Effector CD4-positive, alpha-beta T cell (primary cell): Measurements from ENCODE around the gene IER5L.

Experiments
- DNase-seq: peaks from one replicate; pipeline ENCODE4 v3.0.0-alpha.2; 2020
- total RNA-seq: gene quantifications from one replicate; lab custom pipeline; 2026; lab: John Stamatoyannopoulos, UW

Gene IER5L
- 51.4 reads per million, percentile 69 among the genes with 10 or more reads in this experiment for total RNA-seq

GRCh38 chr9:129177791-129178567 is at the start of gene IER5L:
Gene IER5L (minus strand): TSS chr9:129178261. CDS start chr9:129178052, 209 bp downstream.
- DNase-seq = peak; percentile 90

GRCh38 chr9:129227843-129228189 is 49.8 kb upstream of the IER5L start:
- no peak for DNase-seq

- no peak for DNase-seq
Measured at GRCh38 chr9:129225815-129226214, 47.8 kb upstream of the IER5L start.

GRCh38 chr9:129225490-129225778 is 47.4 kb upstream of the IER5L start:
- DNase-seq = no peak

GRCh38 chr9:129224618-129225489 is 46.8 kb upstream of the IER5L start:
- no peak for DNase-seq

GRCh38 chr9:129223551-129224208 is 45.6 kb upstream of the IER5L start:
- no peak for DNase-seq

- DNase-seq = no peak
Measured at GRCh38 chr9:129222819-129223218, 44.8 kb upstream of the IER5L start.

GRCh38 chr9:129221979-129222635 is 44.0 kb upstream of the IER5L start:
- no peak for DNase-seq

- no peak for DNase-seq
Measured at GRCh38 chr9:129221233-129221632, 43.2 kb upstream of the IER5L start.

GRCh38 chr9:129220771-129221170 is 42.7 kb upstream of the IER5L start:
- DNase-seq = no peak

- DNase-seq = no peak
Measured at GRCh38 chr9:129218918-129219317, 40.9 kb upstream of the IER5L start.

GRCh38 chr9:129218272-129218625 is 40.2 kb upstream of the IER5L start:
- no peak for DNase-seq

- no peak for DNase-seq
Measured at GRCh38 chr9:129213551-129213950, 35.5 kb upstream of the IER5L start.

GRCh38 chr9:129211686-129212085 is 33.6 kb upstream of the IER5L start:
- no peak for DNase-seq

- no peak for DNase-seq
Measured at GRCh38 chr9:129210125-129210524, 32.1 kb upstream of the IER5L start.

- no peak for DNase-seq
Measured at GRCh38 chr9:129209580-129209979, 31.5 kb upstream of the IER5L start.

GRCh38 chr9:129209109-129209508 is 31.0 kb upstream of the IER5L start:
- DNase-seq = no peak

GRCh38 chr9:129208207-129209032 is 30.4 kb upstream of the IER5L start:
- no peak for DNase-seq

- no peak for DNase-seq
Measured at GRCh38 chr9:129206905-129207304, 28.8 kb upstream of the IER5L start.

- DNase-seq = no peak
Measured at GRCh38 chr9:129206401-129206800, 28.3 kb upstream of the IER5L start.

- DNase-seq = no peak
Measured at GRCh38 chr9:129204840-129205239, 26.8 kb upstream of the IER5L start.

GRCh38 chr9:129203556-129203909 is 25.5 kb upstream of the IER5L start:
- no peak for DNase-seq
